K562 (cell line): ENCODE measurements around the gene CYB561A3.

Experiments used
- CTCF ChIP-seq, 3 experiments: IDR thresholded peaks in 2 of 3; conservative IDR thresholded peaks in 1 of 3; 2 replicates each; pipeline ENCODE4 v1.5.1; 2011 to 2012; ENCODE audit warnings: low read length in 3 of 3, mild to moderate bottlenecking in 3 of 3, control low read depth in 2 of 3, improper control_type of control experiment in 1 of 3, inconsistent platforms in 1 of 3, low read depth in 1 of 3, mixed read lengths in 1 of 3, moderate library complexity in 1 of 3; ENCODE audit not compliant: insufficient read depth in 2 of 3
- HDAC2 ChIP-seq: fragments of 450-650 bp; IDR thresholded peaks from 2 replicates; pipeline ENCODE4 v1.6.1; 2016; ENCODE audit warnings: mild to moderate bottlenecking
- IFI16 ChIP-seq: fragments of 250-450 bp; sonication (Bioruptor Pico); IDR thresholded peaks from 2 replicates; pipeline ENCODE4 v2.1.2; 2022; ENCODE audit warnings: mild to moderate bottlenecking, inconsistent platforms
- MAZ ChIP-seq, 2 experiments: fragments of 450-650 bp in 1 of 2; sonication (generic) in 1 of 2; formaldehyde crosslinking; IDR thresholded peaks in 1 of 2; conservative IDR thresholded peaks in 1 of 2; 2 replicates each; pipeline versions ENCODE4 v1.4.0 to v1.5.0; 2020; ENCODE audit warnings: mild to moderate bottlenecking in 1 of 2, missing genetic modification reagents in 1 of 2
- POLR2A ChIP-seq: fragments of 450-650 bp; conservative IDR thresholded peaks from 2 replicates; pipeline ENCODE4 v1.6.1; 2016
- TF ChIP-seq, protein P1 (sequence below), 2 experiments: fragments of 450-650 bp in 1 of 2; sonication (generic) in 1 of 2; formaldehyde crosslinking in 1 of 2; IDR thresholded peaks in 1 of 2; conservative IDR thresholded peaks in 1 of 2; 2 replicates each; pipeline versions ENCODE4 v1.6.1 to v1.8.1; 2016 to 2023; ENCODE audit warnings: mild to moderate bottlenecking in 2 of 2, moderate library complexity in 2 of 2, inconsistent platforms in 1 of 2, missing genetic modification reagents in 1 of 2

DNA sequence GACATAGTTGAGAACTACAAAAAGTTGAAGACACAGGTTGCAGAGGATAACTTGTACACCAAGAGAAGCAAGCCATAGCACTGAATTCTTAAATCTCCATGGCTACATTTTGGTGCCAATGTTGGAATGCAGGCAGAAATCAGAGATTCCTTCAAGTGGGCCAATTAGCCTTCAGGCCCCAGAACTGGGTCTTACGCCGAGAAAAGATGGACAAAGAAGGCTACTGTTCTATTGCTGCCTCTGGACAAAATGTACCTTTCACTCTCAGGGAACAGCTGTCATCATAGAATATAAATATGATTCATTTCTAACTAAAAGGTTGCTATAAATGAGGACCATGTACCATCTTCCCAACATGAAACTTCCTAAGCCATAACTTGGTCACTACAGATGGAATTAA, 44.4 kb upstream of the CYB561A3 start:
- TF ChIP-seq, protein P1, sequence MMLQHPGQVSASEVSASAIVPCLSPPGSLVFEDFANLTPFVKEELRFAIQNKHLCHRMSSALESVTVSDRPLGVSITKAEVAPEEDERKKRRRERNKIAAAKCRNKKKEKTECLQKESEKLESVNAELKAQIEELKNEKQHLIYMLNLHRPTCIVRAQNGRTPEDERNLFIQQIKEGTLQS (IDR thresholded peaks at IDR 0.05): no peak
- TF ChIP-seq, protein P1 (CRISPR knock-in tag; conservative IDR thresholded peaks at IDR 0.05): no peak
- TF ChIP-seq HDAC2 (no peak), IFI16 (CRISPR knock-in tag) (no peak), CTCF (IDR thresholded peaks at IDR 0.05 in 2 of 3, conservative IDR thresholded peaks at IDR 0.05 in 1 of 3; ENCODE audit: insufficient read depth in 2 of 3, low read depth in 1 of 3, low read length in 3 of 3) (no peak), MAZ (CRISPR knock-in tag; conservative IDR thresholded peaks at IDR 0.05 in 1 of 2, IDR thresholded peaks at IDR 0.05 in 1 of 2) (no peak), POLR2A (no peak)
